ENCODE results near the gene HTD2.

Gene HTD2

GRCh38 chr3:58325525-58325992, 19.2 kb downstream of the HTD2 start:
- no peak for TF ChIP-seq CTCF (IDR thresholded peaks at IDR 0.05; ENCODE audit: low read length, missing control alignments)
- no peak for DNase-seq (ENCODE audit: low read depth)
- H3K4me3 ChIP-seq (replicated peaks; ENCODE audit: low read depth, low read length): no peak overlapping the region

- no peak overlapping the region for H3K4me3 ChIP-seq (replicated peaks; ENCODE audit: low read depth, low read length)
- no peak for DNase-seq (ENCODE audit: low read depth)
- no peak for TF ChIP-seq CTCF (IDR thresholded peaks at IDR 0.05; ENCODE audit: low read length, missing control alignments)
Measured at GRCh38 chr3:58326267-58326900, 20.1 kb downstream of the HTD2 start.

- TF ChIP-seq CTCF (IDR thresholded peaks at IDR 0.05; ENCODE audit: low read length, missing control alignments): no peak
- no peak for DNase-seq (ENCODE audit: low read depth)
- H3K4me3 ChIP-seq (replicated peaks; ENCODE audit: low read depth, low read length): no peak overlapping the region
Measured at GRCh38 chr3:58329150-58329921, 23.0 kb downstream of the HTD2 start.

GRCh38 chr3:58329922-58330413, 23.6 kb downstream of the HTD2 start:
- no peak for DNase-seq (ENCODE audit: low read depth)
- TF ChIP-seq CTCF (IDR thresholded peaks at IDR 0.05; ENCODE audit: low read length, missing control alignments): no peak
- no peak overlapping the region for H3K4me3 ChIP-seq (replicated peaks; ENCODE audit: low read depth, low read length)

GRCh38 chr3:58331593-58332152, 25.4 kb downstream of the HTD2 start:
- DNase-seq (ENCODE audit: low read depth): no peak
- no peak overlapping the region for H3K4me3 ChIP-seq (replicated peaks; ENCODE audit: low read depth, low read length)
- TF ChIP-seq CTCF (IDR thresholded peaks at IDR 0.05; ENCODE audit: low read length, missing control alignments): no peak

GRCh38 chr3:58332575-58333188, 26.4 kb downstream of the HTD2 start, which contains the start of gene PXK:
Gene PXK, plus strand, starts transcription at chr3:58332892. Its CDS starts 97 bp downstream, at chr3:58332989.
- no peak for TF ChIP-seq CTCF (IDR thresholded peaks at IDR 0.05; ENCODE audit: low read length, missing control alignments)
- peak; percentile 81 for DNase-seq (ENCODE audit: low read depth)
- peak within 1 kb of the TSS; percentile 79 for H3K4me3 ChIP-seq (replicated peaks; ENCODE audit: low read depth, low read length)
